ENCODE data around the gene UBE2H.

DNA sequence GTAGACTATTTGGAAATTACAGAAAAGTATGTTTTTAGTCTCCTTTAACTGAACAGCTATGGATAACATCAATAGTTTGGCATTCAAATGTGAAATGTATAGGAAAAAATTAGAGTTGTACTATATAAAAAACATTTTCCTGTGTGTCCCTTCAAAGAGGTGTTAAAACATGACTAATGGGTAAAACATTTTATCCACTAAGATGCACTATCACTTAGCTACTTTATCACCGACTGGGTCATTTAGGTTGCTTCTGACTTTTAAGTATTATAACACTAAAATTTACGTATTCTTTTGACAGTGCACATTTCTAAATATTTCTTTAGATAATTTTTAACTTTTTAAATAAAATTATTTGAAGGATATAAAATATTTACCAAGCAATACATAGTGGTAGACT, 77.6 kb downstream of the UBE2H start:
- TF ChIP-seq YY1 (IDR thresholded peaks at IDR 0.05; ENCODE audit: insufficient read depth, insufficient read length) (no peak), ZNF274 (IDR thresholded peaks at IDR 0.05; ENCODE audit: low read depth, low read length) (no peak), SUZ12 (IDR thresholded peaks at IDR 0.05; ENCODE audit: extremely low read depth, insufficient read depth, insufficient read length) (no peak)

Measured in NT2/D1 (cell line).